Smooth muscle cell (in vitro differentiated cells): ENCODE measurements around the gene GRIFIN. TPM values are rescaled to one million over a fixed set of nuclear protein-coding genes. Genes with fewer than 3 reads are reported as not detected.

Experiments
- DNase-seq: peaks from one replicate; lab custom pipeline; 2025; ENCODE audit not compliant: unreplicated experiment; lab: John Stamatoyannopoulos, UW
- H2AFZ ChIP-seq: fragments of 200-600 bp; sonication (generic); 2 replicates; pipeline ENCODE4 v1.6.0; 2016; ENCODE audit warnings: antibody characterized with exemption, low read depth, mild to moderate bottlenecking
- H3F3A ChIP-seq: fragments of 200-600 bp; sonication (generic); 2 replicates; pipeline ENCODE4 v1.6.0; 2017; ENCODE audit warnings: antibody characterized with exemption, low read depth
- H3K27ac ChIP-seq: fragments of 200-600 bp; sonication (generic); 2 replicates; pipeline ENCODE4 v1.5.1; 2016; ENCODE audit warnings: low read depth, mild to moderate bottlenecking
- H3K27me3 ChIP-seq: fragments of 200-600 bp; sonication (generic); 2 replicates; pipeline ENCODE4 v1.6.1; 2016; ENCODE audit warnings: low read depth, mild to moderate bottlenecking
- H3K36me3 ChIP-seq: fragments of 200-600 bp; sonication (generic); 2 replicates; pipeline ENCODE4 v1.5.1; 2016; ENCODE audit warnings: low read depth
- H3K4me1 ChIP-seq: fragments of 200-600 bp; sonication (generic); 2 replicates; pipeline ENCODE4 v1.5.1; 2016; ENCODE audit warnings: low read depth
- H3K4me2 ChIP-seq: fragments of 200-600 bp; sonication (generic); 2 replicates; pipeline ENCODE4 v1.6.0; 2016; ENCODE audit warnings: mild to moderate bottlenecking
- H3K4me3 ChIP-seq: fragments of 200-600 bp; sonication (generic); 2 replicates; pipeline ENCODE4 v1.5.1; 2016; ENCODE audit warnings: mild to moderate bottlenecking
- H3K79me2 ChIP-seq: fragments of 200-600 bp; sonication (generic); 2 replicates; pipeline ENCODE4 v1.6.0; 2016; ENCODE audit warnings: low read depth, mild to moderate bottlenecking
- H3K9ac ChIP-seq: fragments of 200-600 bp; sonication (generic); 2 replicates; pipeline ENCODE4 v1.6.0; 2016; ENCODE audit warnings: low read depth
- H3K9me3 ChIP-seq: fragments of 200-600 bp; sonication (generic); replicated peaks from 2 replicates; pipeline ENCODE4 v1.5.1; 2016; ENCODE audit warnings: low read depth
- H4K20me1 ChIP-seq: fragments of 200-600 bp; sonication (generic); 2 replicates; pipeline ENCODE4 v1.6.0; 2016; ENCODE audit warnings: low read depth
- WGBS: methylation state at CpG from one replicate; pipeline ENCODE4 v1.1.7; 2016; ENCODE audit warnings: low lambda C conversion rate; 5-methylcytosine and 5-hydroxymethylcytosine counted together
- polyA plus RNA-seq: library from polyadenylated mRNA; unstranded; fragments of >200 nt; fragmentation: Nextera tagmentation; extraction: Ambion mirVana; gene quantifications from 2 replicates; pipeline ENCODE4 v1.2.1, GENCODE V29; 2016
- total RNA-seq: library from RNA; depleted of rRNA; stranded (reverse); fragments of >200 nt; gene quantifications from 2 replicates; pipeline ENCODE4 v1.2.3, GENCODE V29; 2014
- TF ChIP-seq, protein P1 (sequence below): fragments of 200-600 bp; sonication (generic); IDR thresholded peaks from 2 replicates; pipeline ENCODE4 v1.5.1; 2017; ENCODE audit warnings: borderline replicate concordance, mild to moderate bottlenecking, antibody characterized with exemption; ENCODE audit not compliant: insufficient read depth, poor library complexity, severe bottlenecking

Gene GRIFIN
- total and polyA plus RNA-seq, 2 experiments from 2014 or later = not detected

DNA sequence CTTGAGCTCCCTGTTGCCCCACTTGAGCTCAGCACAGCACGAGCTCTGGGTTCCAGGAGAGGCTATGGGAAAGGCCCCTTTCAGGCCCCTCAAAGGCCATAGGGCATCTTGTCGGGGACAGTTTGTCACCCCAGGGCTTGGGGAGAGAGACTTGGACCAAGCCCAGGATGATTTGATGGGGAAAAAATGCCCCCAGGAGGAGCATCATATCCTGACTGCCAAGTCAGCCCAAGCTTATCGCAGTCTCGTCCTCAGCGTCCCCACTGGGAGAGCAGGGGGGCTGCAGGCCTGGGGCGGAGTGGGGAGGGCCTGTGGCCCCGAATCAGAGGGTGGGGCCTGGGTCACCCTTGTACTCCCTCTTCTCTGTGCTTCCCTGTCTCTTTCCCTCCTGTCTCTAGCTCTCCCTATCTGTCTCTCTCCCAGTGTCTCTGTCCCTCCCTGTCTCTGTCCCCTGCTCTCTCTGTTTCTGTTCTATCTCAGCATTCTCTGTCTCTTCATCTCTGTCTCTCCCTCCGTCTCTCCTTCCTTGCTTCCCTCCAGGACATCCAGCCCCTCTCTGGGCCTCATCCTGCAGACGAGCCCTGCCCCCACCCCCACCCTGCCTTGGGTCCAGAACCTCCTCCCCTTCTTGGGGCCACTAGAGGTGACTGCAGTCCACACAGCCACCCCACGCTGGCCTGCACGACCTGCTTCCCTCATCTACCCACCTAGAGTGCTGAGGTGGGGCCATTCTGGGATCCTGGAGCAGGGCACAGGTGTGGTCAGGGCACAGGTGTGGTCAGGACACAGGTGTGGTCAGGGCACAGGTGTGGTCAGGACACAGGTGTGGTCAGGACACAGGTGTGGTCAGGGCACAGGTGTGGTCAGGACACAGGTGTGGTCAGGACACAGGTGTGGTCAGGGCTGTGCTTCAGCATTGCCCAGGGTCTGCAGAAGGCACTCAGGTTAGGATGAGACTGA, 17.3 kb upstream of the GRIFIN start:
- H2AFZ ChIP-seq = no peak overlapping the region
- WGBS = 27% methylated on average over 9 of the region's 11 CpGs

DNA sequence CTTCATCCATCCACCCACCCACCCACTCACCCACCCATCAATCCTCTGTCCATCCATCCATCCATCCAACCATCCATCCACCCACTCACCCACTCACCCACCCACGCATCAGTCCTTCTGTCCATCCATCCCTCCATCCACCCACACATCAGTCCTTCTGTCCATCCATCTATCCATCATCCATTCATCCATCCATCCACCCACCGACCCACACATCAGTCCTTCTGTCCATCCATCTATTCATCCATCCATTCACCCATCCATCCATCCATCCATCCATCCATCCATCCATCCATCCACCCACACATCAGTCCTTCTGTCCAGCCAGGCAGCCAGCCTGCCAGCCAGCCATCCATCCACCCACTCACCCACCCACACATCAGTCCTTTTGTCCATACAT, 15.8 kb upstream of the GRIFIN start:
- peaks cover 13% of the 10 kb centered on the region for H3K4me1 ChIP-seq
- no peak overlapping the region for H3K4me3 ChIP-seq
- no peak overlapping the region for H3K4me2 ChIP-seq
- no peak overlapping the region for H3K9ac ChIP-seq
- H2AFZ ChIP-seq = no peak overlapping the region
- no peaks in the 10 kb centered on the region for H4K20me1 ChIP-seq
- no peaks in the 10 kb centered on the region for H3K27me3 ChIP-seq
- WGBS = 100% methylated on average over 1 of the region's 2 CpGs
- no peaks in the 10 kb centered on the region for H3K9me3 ChIP-seq
- H3K79me2 ChIP-seq = no peaks in the 10 kb centered on the region
- no peaks in the 10 kb centered on the region for H3K36me3 ChIP-seq
- no peaks in the 10 kb centered on the region for H3F3A ChIP-seq
- no peak overlapping the region for H3K27ac ChIP-seq
- TF ChIP-seq, protein P1, sequence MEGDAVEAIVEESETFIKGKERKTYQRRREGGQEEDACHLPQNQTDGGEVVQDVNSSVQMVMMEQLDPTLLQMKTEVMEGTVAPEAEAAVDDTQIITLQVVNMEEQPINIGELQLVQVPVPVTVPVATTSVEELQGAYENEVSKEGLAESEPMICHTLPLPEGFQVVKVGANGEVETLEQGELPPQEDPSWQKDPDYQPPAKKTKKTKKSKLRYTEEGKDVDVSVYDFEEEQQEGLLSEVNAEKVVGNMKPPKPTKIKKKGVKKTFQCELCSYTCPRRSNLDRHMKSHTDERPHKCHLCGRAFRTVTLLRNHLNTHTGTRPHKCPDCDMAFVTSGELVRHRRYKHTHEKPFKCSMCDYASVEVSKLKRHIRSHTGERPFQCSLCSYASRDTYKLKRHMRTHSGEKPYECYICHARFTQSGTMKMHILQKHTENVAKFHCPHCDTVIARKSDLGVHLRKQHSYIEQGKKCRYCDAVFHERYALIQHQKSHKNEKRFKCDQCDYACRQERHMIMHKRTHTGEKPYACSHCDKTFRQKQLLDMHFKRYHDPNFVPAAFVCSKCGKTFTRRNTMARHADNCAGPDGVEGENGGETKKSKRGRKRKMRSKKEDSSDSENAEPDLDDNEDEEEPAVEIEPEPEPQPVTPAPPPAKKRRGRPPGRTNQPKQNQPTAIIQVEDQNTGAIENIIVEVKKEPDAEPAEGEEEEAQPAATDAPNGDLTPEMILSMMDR = no peak
- no peak for DNase-seq

More for the DNA sequence above, 17.3 kb upstream of the GRIFIN start:
- no peak for DNase-seq
- H3K79me2 ChIP-seq = no peaks in the 10 kb centered on the region
- TF ChIP-seq, protein P1 = no peak
- no peaks in the 10 kb centered on the region for H3K36me3 ChIP-seq
- H3K9me3 ChIP-seq = no peaks in the 10 kb centered on the region
- H4K20me1 ChIP-seq = no peaks in the 10 kb centered on the region
- no peak overlapping the region for H3K9ac ChIP-seq
- no peak overlapping the region for H3K4me3 ChIP-seq
- H3F3A ChIP-seq = no peaks in the 10 kb centered on the region
- peak overlapping the region; percentile 54 for H3K4me2 ChIP-seq
- H3K27me3 ChIP-seq = no peaks in the 10 kb centered on the region
- H3K4me1 ChIP-seq = peaks cover 28% of the 10 kb centered on the region
- H3K27ac ChIP-seq = no peak overlapping the region

DNA sequence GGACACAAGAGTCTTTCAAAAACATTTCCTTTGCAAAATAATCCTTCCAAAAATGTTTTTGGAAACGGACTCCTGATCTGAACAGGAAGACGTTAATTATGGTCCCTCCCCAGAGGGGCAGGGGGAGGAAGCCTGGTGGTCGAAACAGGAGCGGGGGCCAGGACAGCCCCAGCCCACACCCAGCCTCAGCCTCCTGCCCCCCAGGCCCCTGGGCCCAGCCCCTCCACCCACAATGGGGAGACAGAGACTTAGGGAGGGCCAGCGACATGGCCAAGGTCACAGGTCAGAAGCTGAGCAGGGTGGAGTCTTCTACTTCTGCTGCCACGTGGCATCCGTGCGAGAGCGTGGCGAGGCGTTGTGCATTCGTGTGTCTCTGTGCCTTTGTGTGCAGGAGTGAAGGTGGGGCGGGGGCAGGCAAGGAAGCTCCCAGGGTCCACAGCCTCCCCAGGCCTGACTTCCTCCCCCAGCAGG, 14.0 kb upstream of the GRIFIN start:
- Histone ChIP-seq H4K20me1 (no peaks in the 10 kb centered on the region), H3K27me3 (no peaks in the 10 kb centered on the region), H2AFZ (no peak overlapping the region), H3K4me3 (no peak overlapping the region), H3K79me2 (no peaks in the 10 kb centered on the region), H3F3A (no peaks in the 10 kb centered on the region), H3K27ac (no peak overlapping the region), H3K9me3 (no peaks in the 10 kb centered on the region), H3K9ac (no peak overlapping the region), H3K4me2 (no peak overlapping the region), H3K4me1 (no peaks in the 10 kb centered on the region), H3K36me3 (no peaks in the 10 kb centered on the region)
- WGBS = 91% methylated on average over 13 of the region's 13 CpGs
- DNase-seq = no peak
- TF ChIP-seq, protein P1 = no peak

DNA sequence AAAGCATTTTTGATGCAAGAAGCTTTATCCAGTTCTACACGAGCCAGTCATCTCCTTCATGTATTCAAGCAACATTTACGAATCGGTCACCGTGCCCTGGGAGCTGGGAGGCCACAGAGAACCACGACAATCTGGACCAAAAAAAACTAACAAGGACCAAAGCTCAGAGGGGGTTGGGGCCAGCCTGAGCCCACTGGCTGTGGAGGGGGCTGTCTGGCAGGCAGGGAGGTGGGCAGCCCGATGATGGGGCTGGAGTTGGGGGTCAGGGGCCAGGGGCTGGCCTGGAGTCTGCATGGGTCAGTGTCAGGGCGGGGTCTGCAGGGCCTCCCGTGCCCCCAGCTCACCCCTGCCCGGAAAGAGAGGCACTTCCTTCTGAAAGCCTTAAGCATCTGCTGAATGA, 12.5 kb upstream of the GRIFIN start:
- no peak overlapping the region for H2AFZ ChIP-seq
- no peaks in the 10 kb centered on the region for H3K27me3 ChIP-seq
- WGBS = 79% methylated on average over 9 of the region's 9 CpGs
- H4K20me1 ChIP-seq = no peaks in the 10 kb centered on the region
- H3K36me3 ChIP-seq = no peaks in the 10 kb centered on the region
- no peak overlapping the region for H3K9ac ChIP-seq
- H3K79me2 ChIP-seq = no peaks in the 10 kb centered on the region
- H3K27ac ChIP-seq = no peak overlapping the region
- H3K4me2 ChIP-seq = no peak overlapping the region
- no peaks in the 10 kb centered on the region for H3K9me3 ChIP-seq
- TF ChIP-seq, protein P1 = no peak
- H3K4me1 ChIP-seq = no peaks in the 10 kb centered on the region
- no peak overlapping the region for H3K4me3 ChIP-seq
- DNase-seq = no peak
- H3F3A ChIP-seq = no peaks in the 10 kb centered on the region
